ENCODE data around the gene GNA14.

Gene GNA14

GRCh38 chr9:77541600-77541999, 106.5 kb downstream of the GNA14 start:
- DNase-seq (ENCODE audit: low spot score) (no peak), FAIRE-seq (no peak)

GRCh38 chr9:77541055-77541454, 107.1 kb downstream of the GNA14 start:
- FAIRE-seq: no peak

GRCh38 chr9:77534376-77535057, 113.6 kb downstream of the GNA14 start:
- no peak for DNase-seq (ENCODE audit: low spot score)
- no peak for FAIRE-seq

More at GRCh38 chr9:77541055-77541454, 107.1 kb downstream of the GNA14 start:
- no peak for DNase-seq (ENCODE audit: low spot score)

- FAIRE-seq: no peak
- DNase-seq (ENCODE audit: low spot score): no peak
Observed at GRCh38 chr9:77533671-77534070, 114.5 kb downstream of the GNA14 start.

GRCh38 chr9:77532607-77533006, 115.5 kb downstream of the GNA14 start:
- DNase-seq (ENCODE audit: low spot score) (no peak), FAIRE-seq (no peak)

GRCh38 chr9:77531400-77531799, 116.7 kb downstream of the GNA14 start:
- FAIRE-seq: no peak
- DNase-seq (ENCODE audit: low spot score): no peak

GRCh38 chr9:77523891-77524290, 124.2 kb downstream of the GNA14 start:
- no peak for FAIRE-seq
- no peak for DNase-seq (ENCODE audit: low spot score)

- FAIRE-seq (no peak), DNase-seq (ENCODE audit: low spot score) (no peak)
Observed at GRCh38 chr9:77521091-77521490, 127.0 kb downstream of the GNA14 start.

- no peak for FAIRE-seq
- no peak for DNase-seq (ENCODE audit: low spot score)
Observed at GRCh38 chr9:77518688-77519087, 129.4 kb downstream of the GNA14 start.

GRCh38 chr9:77516781-77517180, 131.3 kb downstream of the GNA14 start:
- FAIRE-seq (no peak), DNase-seq (ENCODE audit: low spot score) (no peak)

GRCh38 chr9:77514886-77515711, 133.0 kb downstream of the GNA14 start:
- FAIRE-seq (no peak), DNase-seq (ENCODE audit: low spot score) (peak; percentile 31)

- FAIRE-seq (no peak), DNase-seq (ENCODE audit: low spot score) (no peak)
Observed at GRCh38 chr9:77513457-77513856, 134.7 kb downstream of the GNA14 start.

- FAIRE-seq: no peak
Observed at GRCh38 chr9:77512876-77513275, 135.2 kb downstream of the GNA14 start.

GRCh38 chr9:77511525-77511924, 136.6 kb downstream of the GNA14 start:
- FAIRE-seq (no peak), DNase-seq (ENCODE audit: low spot score) (no peak)

More at GRCh38 chr9:77512876-77513275, 135.2 kb downstream of the GNA14 start:
- DNase-seq (ENCODE audit: low spot score): no peak

GRCh38 chr9:77510666-77511065, 137.5 kb downstream of the GNA14 start:
- no peak for DNase-seq (ENCODE audit: low spot score)
- no peak for FAIRE-seq

- FAIRE-seq (no peak), DNase-seq (ENCODE audit: low spot score) (no peak)
Observed at GRCh38 chr9:77508396-77508795, 139.7 kb downstream of the GNA14 start.

GRCh38 chr9:77507212-77507961, 140.7 kb downstream of the GNA14 start:
- no peak for FAIRE-seq
- DNase-seq (ENCODE audit: low spot score): no peak

- no peak for DNase-seq (ENCODE audit: low spot score)
- FAIRE-seq: no peak
Observed at GRCh38 chr9:77505232-77505631, 142.9 kb downstream of the GNA14 start.

GRCh38 chr9:77502568-77502967, 145.6 kb downstream of the GNA14 start:
- DNase-seq (ENCODE audit: low spot score) (no peak), FAIRE-seq (no peak)

GRCh38 chr9:77498891-77499290, 149.2 kb downstream of the GNA14 start:
- no peak for FAIRE-seq
- no peak for DNase-seq (ENCODE audit: low spot score)

- no peak for FAIRE-seq
- DNase-seq (ENCODE audit: low spot score): no peak
Observed at GRCh38 chr9:77497322-77498198, 150.6 kb downstream of the GNA14 start.
